Measurements from ENCODE around the gene ELMO1. TPM values are rescaled to one million over a fixed set of nuclear protein-coding genes. Genes with fewer than 3 reads are reported as not detected.

The ELMO1 gene
- total RNA-seq, 1 experiment from 2014 or later, result 7.8 TPM

DNA sequence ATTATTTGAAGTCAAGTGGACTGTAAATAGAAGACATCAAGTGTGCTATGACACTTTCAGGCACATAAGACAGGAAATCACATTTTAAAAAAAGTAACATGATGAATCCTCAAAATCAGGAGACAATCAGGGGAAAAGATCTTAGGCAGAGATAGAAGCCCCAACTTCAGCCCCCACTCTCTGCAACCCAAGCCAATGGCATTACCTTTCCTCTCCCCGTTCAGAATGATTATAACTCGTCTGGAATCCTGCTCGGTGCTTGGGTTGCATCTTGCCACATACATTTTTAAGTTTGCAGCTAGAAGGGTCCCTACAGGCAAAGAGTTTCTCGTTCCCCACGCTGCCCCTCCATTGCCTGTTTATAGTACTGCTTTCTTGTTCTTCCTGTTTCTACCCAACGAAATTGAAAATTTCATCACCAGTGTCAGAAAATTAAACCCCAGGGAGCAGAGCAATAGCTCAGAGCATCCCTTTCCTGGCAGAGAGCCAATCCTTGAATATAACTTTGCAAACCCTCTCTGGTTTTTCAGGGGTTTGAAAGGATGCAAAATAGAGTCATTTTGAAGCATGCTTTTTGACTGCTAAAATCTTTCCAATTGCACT is 463.9 kb downstream of the ELMO1 start:
- H3K36me3 Mint-ChIP-seq (ENCODE audit: insufficient read depth in 1 of 3, low read depth in 3 of 3), result no peaks in the 10 kb centered on the region
- H3K27ac ChIP-seq (ENCODE audit: insufficient read length, low read depth, low read length), result no peak overlapping the region
- no CpG with 5 or more reads among the region's 6 CpGs for WGBS (ENCODE audit: extremely low coverage, insufficient read length, low lambda C conversion rate)
- H3K14ac ChIP-seq (ENCODE audit: insufficient read depth, low read length), result no peak overlapping the region
- H3K23me2 ChIP-seq (ENCODE audit: insufficient read length, low read depth, low read length, poor library complexity, severe bottlenecking), result no peaks in the 10 kb centered on the region
- H3K18ac ChIP-seq (ENCODE audit: insufficient read length, low read depth, low read length), result no peak overlapping the region
- H2AFZ ChIP-seq (ENCODE audit: low read length), result no peak overlapping the region
- no peak overlapping the region for H3K27ac Mint-ChIP-seq
- no peaks in the 10 kb centered on the region for H3K79me2 ChIP-seq (ENCODE audit: insufficient read depth, low read length)
- H2AK5ac ChIP-seq (ENCODE audit: insufficient read length, low read length), result no peak overlapping the region
- no peak overlapping the region for H2BK120ac ChIP-seq (ENCODE audit: low read depth, low read length, poor library complexity, severe bottlenecking)
- H3K4me2 ChIP-seq (ENCODE audit: insufficient read depth, insufficient read length, low read length), result no peak overlapping the region
- H2BK12ac ChIP-seq (ENCODE audit: insufficient read length, low read depth, low read length), result no peak overlapping the region
- H3K4ac ChIP-seq (ENCODE audit: low read depth, low read length), result no peak overlapping the region
- H4K91ac ChIP-seq (ENCODE audit: insufficient read length, low read depth, low read length), result no peak overlapping the region
- DNase-seq, result no peak
- no peaks in the 10 kb centered on the region for H3K27me3 Mint-ChIP-seq (ENCODE audit: low read depth)
- H4K8ac ChIP-seq (replicated peaks; ENCODE audit: insufficient read length, low read depth, low read length), result no peak overlapping the region
- no peak overlapping the region for H3K23ac ChIP-seq (ENCODE audit: insufficient read length, low read depth, low read length)
- H4K20me1 ChIP-seq (ENCODE audit: control insufficient read depth, insufficient read depth, insufficient read length), result no peaks in the 10 kb centered on the region
- no peaks in the 10 kb centered on the region for H3K9me3 Mint-ChIP-seq
- peaks cover 2% of the 10 kb centered on the region; the same call in 1 of the 2 replicates for H3K4me1 ChIP-seq (ENCODE audit: insufficient read depth, low read length)
- no peak overlapping the region for H3K9ac ChIP-seq (ENCODE audit: extremely low read depth, insufficient read length, low read length)
- H3K9me3 ChIP-seq (ENCODE audit: control insufficient read depth, low read depth, low read length), result no peaks in the 10 kb centered on the region
- H3K56ac ChIP-seq (ENCODE audit: insufficient read length, low read depth, low read length), result no peak overlapping the region
- peaks cover 12 to 15% of the 10 kb centered on the region in 2 experiments for H3K4me1 Mint-ChIP-seq
- no peak for TF ChIP-seq CTCF (conservative IDR thresholded peaks at IDR 0.05)
- no peaks in the 10 kb centered on the region for H3K27me3 ChIP-seq (ENCODE audit: insufficient read depth, low read length)
- H2BK15ac ChIP-seq (ENCODE audit: low read depth, low read length), result no peak overlapping the region
- H2BK5ac ChIP-seq (ENCODE audit: insufficient read length, low read length), result no peak overlapping the region
- H4K5ac ChIP-seq (ENCODE audit: insufficient read length, low read depth, low read length), result no peak overlapping the region
- no peaks in the 10 kb centered on the region for H3K79me1 ChIP-seq (ENCODE audit: insufficient read depth, low read depth, low read length, poor library complexity, severe bottlenecking)
- no peak overlapping the region for H3K4me3 Mint-ChIP-seq
- H2BK20ac ChIP-seq (ENCODE audit: low read depth, low read length, poor library complexity, severe bottlenecking), result no peak overlapping the region
- no peak overlapping the region for H3T11ph ChIP-seq (ENCODE audit: low read length)
